Testis (tissue), 2 donors: ENCODE results near the gene KAT14.

Source experiments
- CTCF ChIP-seq, 3 experiments: fragments of 450-650 bp in 2 of 3; fragments of 200-600 bp in 1 of 3; sonication (generic) in 1 of 3; IDR thresholded peaks; one replicate each; pipeline ENCODE4 v1.5.1; 2016 to 2019; ENCODE audit warnings: antibody characterized with exemption in 3 of 3, mild to moderate bottlenecking in 2 of 3, moderate library complexity in 1 of 3
- POLR2A ChIP-seq: fragments of 450-650 bp; IDR thresholded peaks from one replicate; pipeline ENCODE4 v1.6.1; 2017; ENCODE audit warnings: antibody characterized with exemption, mild to moderate bottlenecking, moderate library complexity

GRCh38 chr20:18172379-18172778 lies 34.7 kb downstream of the KAT14 start:
- no peak for TF ChIP-seq CTCF (IDR thresholded peaks at IDR 0.05)
- TF ChIP-seq POLR2A, result no peak
